ENCODE results near the gene MBTPS1.

DNA sequence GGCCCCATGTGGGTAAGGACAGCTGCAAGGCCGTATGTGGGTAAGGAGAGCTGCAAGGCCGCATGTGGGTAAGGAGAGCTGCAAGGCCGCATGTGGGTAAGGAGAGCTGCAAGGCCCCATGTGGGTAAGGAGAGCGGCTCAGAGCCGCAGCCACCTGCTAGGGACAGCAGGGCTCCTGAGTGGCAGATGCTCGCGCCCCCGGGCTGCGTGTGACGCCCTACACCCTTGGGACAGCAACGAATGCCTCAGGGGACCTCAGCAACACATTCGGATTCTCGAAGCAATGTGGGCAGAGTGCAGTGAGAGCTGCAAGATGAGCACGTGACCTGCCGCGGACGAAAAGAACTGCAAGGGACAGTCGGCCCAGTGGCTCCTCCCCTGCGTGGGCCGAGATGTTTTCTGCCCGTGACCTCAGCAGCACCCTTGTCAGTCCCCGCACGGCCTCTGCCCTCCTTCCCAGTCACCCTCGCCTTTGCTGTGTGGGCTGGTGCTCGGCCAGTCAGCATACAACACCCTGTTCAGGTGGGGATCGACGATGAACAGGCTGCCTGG is 64.6 kb downstream of the MBTPS1 start:
- TF ChIP-seq, protein P1, sequence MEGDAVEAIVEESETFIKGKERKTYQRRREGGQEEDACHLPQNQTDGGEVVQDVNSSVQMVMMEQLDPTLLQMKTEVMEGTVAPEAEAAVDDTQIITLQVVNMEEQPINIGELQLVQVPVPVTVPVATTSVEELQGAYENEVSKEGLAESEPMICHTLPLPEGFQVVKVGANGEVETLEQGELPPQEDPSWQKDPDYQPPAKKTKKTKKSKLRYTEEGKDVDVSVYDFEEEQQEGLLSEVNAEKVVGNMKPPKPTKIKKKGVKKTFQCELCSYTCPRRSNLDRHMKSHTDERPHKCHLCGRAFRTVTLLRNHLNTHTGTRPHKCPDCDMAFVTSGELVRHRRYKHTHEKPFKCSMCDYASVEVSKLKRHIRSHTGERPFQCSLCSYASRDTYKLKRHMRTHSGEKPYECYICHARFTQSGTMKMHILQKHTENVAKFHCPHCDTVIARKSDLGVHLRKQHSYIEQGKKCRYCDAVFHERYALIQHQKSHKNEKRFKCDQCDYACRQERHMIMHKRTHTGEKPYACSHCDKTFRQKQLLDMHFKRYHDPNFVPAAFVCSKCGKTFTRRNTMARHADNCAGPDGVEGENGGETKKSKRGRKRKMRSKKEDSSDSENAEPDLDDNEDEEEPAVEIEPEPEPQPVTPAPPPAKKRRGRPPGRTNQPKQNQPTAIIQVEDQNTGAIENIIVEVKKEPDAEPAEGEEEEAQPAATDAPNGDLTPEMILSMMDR (IDR thresholded peaks at IDR 0.05): no peak
- TF ChIP-seq KDM1A (IDR thresholded peaks at IDR 0.05; ENCODE audit: low read depth): no peak
- no peak for TF ChIP-seq KDM5A (IDR thresholded peaks at IDR 0.05)
- TF ChIP-seq, protein P2, sequence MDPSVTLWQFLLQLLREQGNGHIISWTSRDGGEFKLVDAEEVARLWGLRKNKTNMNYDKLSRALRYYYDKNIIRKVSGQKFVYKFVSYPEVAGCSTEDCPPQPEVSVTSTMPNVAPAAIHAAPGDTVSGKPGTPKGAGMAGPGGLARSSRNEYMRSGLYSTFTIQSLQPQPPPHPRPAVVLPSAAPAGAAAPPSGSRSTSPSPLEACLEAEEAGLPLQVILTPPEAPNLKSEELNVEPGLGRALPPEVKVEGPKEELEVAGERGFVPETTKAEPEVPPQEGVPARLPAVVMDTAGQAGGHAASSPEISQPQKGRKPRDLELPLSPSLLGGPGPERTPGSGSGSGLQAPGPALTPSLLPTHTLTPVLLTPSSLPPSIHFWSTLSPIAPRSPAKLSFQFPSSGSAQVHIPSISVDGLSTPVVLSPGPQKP (IDR thresholded peaks at IDR 0.05; ENCODE audit: low read depth, low read length): no peak
- TF ChIP-seq, protein P3, sequence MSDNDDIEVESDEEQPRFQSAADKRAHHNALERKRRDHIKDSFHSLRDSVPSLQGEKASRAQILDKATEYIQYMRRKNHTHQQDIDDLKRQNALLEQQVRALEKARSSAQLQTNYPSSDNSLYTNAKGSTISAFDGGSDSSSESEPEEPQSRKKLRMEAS (IDR thresholded peaks at IDR 0.05): no peak
- TF ChIP-seq CBX2 (IDR thresholded peaks at IDR 0.05; ENCODE audit: borderline replicate concordance, low read depth): no peak
- TF ChIP-seq, protein P4, sequence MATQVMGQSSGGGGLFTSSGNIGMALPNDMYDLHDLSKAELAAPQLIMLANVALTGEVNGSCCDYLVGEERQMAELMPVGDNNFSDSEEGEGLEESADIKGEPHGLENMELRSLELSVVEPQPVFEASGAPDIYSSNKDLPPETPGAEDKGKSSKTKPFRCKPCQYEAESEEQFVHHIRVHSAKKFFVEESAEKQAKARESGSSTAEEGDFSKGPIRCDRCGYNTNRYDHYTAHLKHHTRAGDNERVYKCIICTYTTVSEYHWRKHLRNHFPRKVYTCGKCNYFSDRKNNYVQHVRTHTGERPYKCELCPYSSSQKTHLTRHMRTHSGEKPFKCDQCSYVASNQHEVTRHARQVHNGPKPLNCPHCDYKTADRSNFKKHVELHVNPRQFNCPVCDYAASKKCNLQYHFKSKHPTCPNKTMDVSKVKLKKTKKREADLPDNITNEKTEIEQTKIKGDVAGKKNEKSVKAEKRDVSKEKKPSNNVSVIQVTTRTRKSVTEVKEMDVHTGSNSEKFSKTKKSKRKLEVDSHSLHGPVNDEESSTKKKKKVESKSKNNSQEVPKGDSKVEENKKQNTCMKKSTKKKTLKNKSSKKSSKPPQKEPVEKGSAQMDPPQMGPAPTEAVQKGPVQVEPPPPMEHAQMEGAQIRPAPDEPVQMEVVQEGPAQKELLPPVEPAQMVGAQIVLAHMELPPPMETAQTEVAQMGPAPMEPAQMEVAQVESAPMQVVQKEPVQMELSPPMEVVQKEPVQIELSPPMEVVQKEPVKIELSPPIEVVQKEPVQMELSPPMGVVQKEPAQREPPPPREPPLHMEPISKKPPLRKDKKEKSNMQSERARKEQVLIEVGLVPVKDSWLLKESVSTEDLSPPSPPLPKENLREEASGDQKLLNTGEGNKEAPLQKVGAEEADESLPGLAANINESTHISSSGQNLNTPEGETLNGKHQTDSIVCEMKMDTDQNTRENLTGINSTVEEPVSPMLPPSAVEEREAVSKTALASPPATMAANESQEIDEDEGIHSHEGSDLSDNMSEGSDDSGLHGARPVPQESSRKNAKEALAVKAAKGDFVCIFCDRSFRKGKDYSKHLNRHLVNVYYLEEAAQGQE (IDR thresholded peaks at IDR 0.05): no peak
- no peak for TF ChIP-seq ZNF302 (CRISPR knock-in tag; IDR thresholded peaks at IDR 0.05)
- no peak for TF ChIP-seq FOSL2 (IDR thresholded peaks at IDR 0.05)
- no peak for TF ChIP-seq FOSL2 (CRISPR knock-in tag; IDR thresholded peaks at IDR 0.05)
- no peak for TF ChIP-seq RAD21 (conservative IDR thresholded peaks at IDR 0.05 in 1 of 2, IDR thresholded peaks at IDR 0.05 in 1 of 2)
- TF ChIP-seq PHF8 (IDR thresholded peaks at IDR 0.05; ENCODE audit: borderline replicate concordance, low read depth): no peak
- no peak for TF ChIP-seq POLR2A (IDR thresholded peaks at IDR 0.05; ENCODE audit: low read length)
- TF ChIP-seq FOXS1 (CRISPR knock-in tag; IDR thresholded peaks at IDR 0.05): no peak
- TF ChIP-seq, protein P5, sequence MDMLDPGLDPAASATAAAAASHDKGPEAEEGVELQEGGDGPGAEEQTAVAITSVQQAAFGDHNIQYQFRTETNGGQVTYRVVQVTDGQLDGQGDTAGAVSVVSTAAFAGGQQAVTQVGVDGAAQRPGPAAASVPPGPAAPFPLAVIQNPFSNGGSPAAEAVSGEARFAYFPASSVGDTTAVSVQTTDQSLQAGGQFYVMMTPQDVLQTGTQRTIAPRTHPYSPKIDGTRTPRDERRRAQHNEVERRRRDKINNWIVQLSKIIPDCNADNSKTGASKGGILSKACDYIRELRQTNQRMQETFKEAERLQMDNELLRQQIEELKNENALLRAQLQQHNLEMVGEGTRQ (IDR thresholded peaks at IDR 0.05): no peak
